A172 (cell line): Measurements from ENCODE around the gene ACSM4. TPM values are rescaled to one million over a fixed set of nuclear protein-coding genes. Genes with fewer than 3 reads are reported as not detected.
"Not testable (repeated sequence)": the region's sequence is repeated elsewhere in the genome, so short reads cannot be mapped to it uniquely, and the experiment has no call there.

Source experiments
- DNase-seq: peaks from one replicate; pipeline ENCODE4 v3.0.0-alpha.2; 2015; ENCODE audit warnings: low spot score
- total RNA-seq: library from RNA; depleted of rRNA; stranded (reverse); fragments of >200 nt; shearing (Covaris generic); gene quantifications from 2 replicates; pipeline ENCODE4 v1.2.3, GENCODE V29; 2014; rRNA removed

ACSM4 gene
- not detected in 2 replicates for total RNA-seq

- DNase-seq, result no peak
Measured at GRCh38 chr12:7303772-7304171, at the start of gene ACSM4. ACSM4 (plus strand) TSS chr12:7304072; CDS start chr12:7304332, 260 bp downstream.

- no peak for DNase-seq
Measured at GRCh38 chr12:7259060-7259459, 44.8 kb upstream of the ACSM4 start.

GRCh38 chr12:7264538-7264937 is 39.3 kb upstream of the ACSM4 start:
- no peak for DNase-seq

GRCh38 chr12:7265251-7265650 is 38.6 kb upstream of the ACSM4 start:
- DNase-seq, result no peak

GRCh38 chr12:7269273-7269672 is 34.6 kb upstream of the ACSM4 start:
- DNase-seq, result no peak

- no peak for DNase-seq
Measured at GRCh38 chr12:7271893-7272514, 31.9 kb upstream of the ACSM4 start.

- DNase-seq, result not testable (repeated sequence)
Measured at GRCh38 chr12:7275482-7275881, 28.4 kb upstream of the ACSM4 start.

GRCh38 chr12:7282844-7283243 is 21.0 kb upstream of the ACSM4 start:
- DNase-seq, result no peak

GRCh38 chr12:7289743-7290142 is 14.1 kb upstream of the ACSM4 start:
- no peak for DNase-seq

- DNase-seq, result not testable (repeated sequence)
Measured at GRCh38 chr12:7290588-7290987, 13.3 kb upstream of the ACSM4 start.

- no peak for DNase-seq
Measured at GRCh38 chr12:7292300-7292699, 11.6 kb upstream of the ACSM4 start.

GRCh38 chr12:7293670-7294069 is 10.2 kb upstream of the ACSM4 start:
- DNase-seq, result no peak

- DNase-seq, result no peak
Measured at GRCh38 chr12:7295529-7295928, 8.3 kb upstream of the ACSM4 start.

- DNase-seq, result no peak
Measured at GRCh38 chr12:7297865-7298264, 6.0 kb upstream of the ACSM4 start.

GRCh38 chr12:7302266-7302986 is 1.4 kb upstream of the ACSM4 start:
- no peak for DNase-seq

- DNase-seq, result no peak
Measured at GRCh38 chr12:7303230-7303629, 642 bp upstream of the ACSM4 start.

- DNase-seq, result peak; percentile 4
Measured at GRCh38 chr12:7304456-7304855, 584 bp downstream of the ACSM4 start.

- no peak for DNase-seq
Measured at GRCh38 chr12:7310070-7310469, 6.2 kb downstream of the ACSM4 start.

- no peak for DNase-seq
Measured at GRCh38 chr12:7319930-7320329, 16.1 kb downstream of the ACSM4 start.

- DNase-seq, result no peak
Measured at GRCh38 chr12:7321624-7322023, 17.8 kb downstream of the ACSM4 start.

GRCh38 chr12:7322599-7322998 is 18.7 kb downstream of the ACSM4 start:
- DNase-seq, result no peak

- DNase-seq, result no peak
Measured at GRCh38 chr12:7324176-7324575, 20.3 kb downstream of the ACSM4 start.

- DNase-seq, result no peak
Measured at GRCh38 chr12:7327918-7328317, 24.0 kb downstream of the ACSM4 start.

- not testable (repeated sequence) for DNase-seq
Measured at GRCh38 chr12:7337790-7338189, 33.9 kb downstream of the ACSM4 start.
